Measurements from ENCODE around the gene ZNF343.
A peak's percentile ranks its signal among the peaks of the same experiment; 100 is the strongest.

ZNF343 gene

DNA sequence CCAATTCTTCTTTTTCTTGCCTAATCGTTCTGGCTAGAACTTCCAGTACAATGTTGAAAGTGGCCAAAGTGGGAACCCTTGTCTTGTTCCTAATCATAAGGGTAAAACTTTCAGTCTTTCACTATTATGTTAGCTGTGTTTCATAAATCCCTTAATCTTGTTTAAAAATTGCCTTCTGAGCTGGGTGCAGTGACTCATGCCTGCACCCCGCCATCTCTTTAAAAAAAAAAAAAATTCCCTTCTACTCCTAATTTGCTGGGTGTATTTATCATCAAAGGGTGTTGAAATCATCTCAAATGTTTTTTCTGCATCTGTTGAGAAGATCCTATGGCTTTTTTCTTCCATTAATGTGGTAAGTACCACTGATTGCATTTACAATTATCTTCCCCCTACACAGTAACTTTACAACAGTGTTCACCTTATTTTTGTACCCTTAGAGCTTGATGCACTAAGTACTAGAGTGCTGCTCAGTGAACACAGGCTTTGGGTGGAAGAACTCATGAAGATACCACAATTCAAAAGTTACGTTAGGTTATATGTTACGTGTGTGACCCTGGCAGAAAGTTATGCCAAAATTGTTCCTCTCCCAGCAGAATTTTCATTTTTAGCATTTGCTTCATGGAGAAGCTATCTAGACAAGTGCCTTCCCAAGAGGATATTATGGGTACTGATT lies 47.8 kb downstream of the ZNF343 start:
- WGBS: 100% methylated on average over 2 of the region's 4 CpGs
- Histone ChIP-seq H3K9me3 (ENCODE audit: control insufficient read depth, low read length) (no peaks in the 10 kb centered on the region), H3K27ac (ENCODE audit: low read length, poor library complexity, severe bottlenecking) (no peak overlapping the region), H3K18ac (ENCODE audit: low read depth in 1 of 2, low read length in 2 of 2) (no peak overlapping the region), H2BK120ac (ENCODE audit: low read depth, low read length) (no peak overlapping the region), H3K4me1 (ENCODE audit: control insufficient read depth, insufficient read depth, low read depth, low read length) (no peaks in the 10 kb centered on the region), H3K9ac (ENCODE audit: low read length) (no peak overlapping the region), H2BK15ac (ENCODE audit: low read depth, poor library complexity, severe bottlenecking) (no peak overlapping the region), H3K27me3 (ENCODE audit: control insufficient read depth in 1 of 2, insufficient read depth in 1 of 2, low read length in 2 of 2) (no peaks in the 10 kb centered on the region), H2BK12ac (ENCODE audit: low read length in 2 of 2) (no peak overlapping the region), H4K91ac (ENCODE audit: low read length) (no peak overlapping the region), H3K23ac (ENCODE audit: low read length in 2 of 2) (no peak overlapping the region), H2AFZ (ENCODE audit: low read depth, low read length) (no peak overlapping the region), H3K79me1 (replicated peaks; ENCODE audit: low read length, poor library complexity, severe bottlenecking) (peaks cover 24% of the 10 kb centered on the region), H3K4ac (ENCODE audit: low read depth in 1 of 2, low read length in 2 of 2) (no peak overlapping the region), H2AK5ac (ENCODE audit: low read length, severe bottlenecking) (no peak overlapping the region), H3K4me3 (ENCODE audit: insufficient read depth in 1 of 2, low read depth in 1 of 2, low read length in 2 of 2) (no peak overlapping the region), H3K14ac (ENCODE audit: low read length in 2 of 2) (no peak overlapping the region), H4K8ac (ENCODE audit: low read length) (no peak overlapping the region), H3K4me2 (ENCODE audit: low read length, poor library complexity, severe bottlenecking) (no peak overlapping the region), H3K36me3 (ENCODE audit: control insufficient read depth in 1 of 2, insufficient read depth in 2 of 2, low read depth in 1 of 2, low read length in 2 of 2) (peaks cover 34 to 83% of the 10 kb centered on the region in 2 experiments), H2BK5ac (ENCODE audit: low read depth, low read length, poor library complexity, severe bottlenecking) (no peak overlapping the region)
- no peak for DNase-seq

DNA sequence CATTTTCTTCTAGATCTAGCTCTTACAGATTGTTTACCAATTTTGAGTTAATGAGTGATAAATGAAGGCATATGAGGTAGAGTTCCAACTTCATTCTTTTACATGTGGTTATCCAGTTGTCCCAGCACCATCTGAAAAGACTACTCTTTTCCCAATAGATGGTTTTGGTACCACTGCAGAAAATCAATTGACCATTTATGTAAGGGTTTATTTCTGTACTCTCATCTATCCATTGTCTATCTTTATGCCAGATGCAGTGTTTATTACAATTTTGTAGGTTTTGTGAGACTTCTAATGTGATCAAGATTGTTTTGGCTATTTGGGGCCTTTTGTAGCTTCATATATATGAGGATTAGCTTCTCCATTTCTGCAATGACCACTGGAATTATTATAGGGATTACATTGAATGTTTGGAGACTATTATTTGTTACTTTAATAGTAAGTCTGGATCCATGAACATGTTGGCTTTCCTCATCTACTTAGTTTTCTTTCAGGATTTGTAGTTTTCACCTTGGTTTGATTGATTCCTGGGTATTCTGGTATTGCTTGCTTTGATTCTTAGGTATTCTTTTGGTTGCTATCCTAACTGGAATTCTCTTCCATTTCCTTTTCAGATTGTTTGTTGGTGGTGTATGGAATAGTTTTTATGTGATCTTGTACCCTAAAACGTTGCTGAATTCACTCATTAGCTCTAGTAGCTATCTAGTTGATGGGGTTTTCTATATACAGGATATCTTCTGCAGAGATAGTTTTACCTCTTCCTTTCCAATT lies 48.5 kb downstream of the ZNF343 start:
- WGBS: no CpG with 5 or more reads among the region's 1 CpG
- H4K8ac ChIP-seq (ENCODE audit: low read length): no peak overlapping the region
- no peak for DNase-seq
- H3K4me3 ChIP-seq (ENCODE audit: insufficient read depth in 1 of 2, low read depth in 1 of 2, low read length in 2 of 2): no peak overlapping the region
- H3K4me1 ChIP-seq (ENCODE audit: control insufficient read depth, insufficient read depth, low read depth, low read length): no peaks in the 10 kb centered on the region
- H2BK120ac ChIP-seq (ENCODE audit: low read depth, low read length): no peak overlapping the region
- H3K14ac ChIP-seq (ENCODE audit: low read length in 2 of 2): no peak overlapping the region
- H3K27me3 ChIP-seq (ENCODE audit: control insufficient read depth in 1 of 2, insufficient read depth in 1 of 2, low read length in 2 of 2): no peaks in the 10 kb centered on the region
- no peak overlapping the region for H3K4me2 ChIP-seq (ENCODE audit: low read length, poor library complexity, severe bottlenecking)
- H2BK5ac ChIP-seq (ENCODE audit: low read depth, low read length, poor library complexity, severe bottlenecking): no peak overlapping the region
- H3K4ac ChIP-seq (ENCODE audit: low read depth in 1 of 2, low read length in 2 of 2): no peak overlapping the region
- peaks cover 28 to 76% of the 10 kb centered on the region in 2 experiments for H3K36me3 ChIP-seq (ENCODE audit: control insufficient read depth in 1 of 2, insufficient read depth in 2 of 2, low read depth in 1 of 2, low read length in 2 of 2)
- H3K27ac ChIP-seq (ENCODE audit: low read length, poor library complexity, severe bottlenecking): no peak overlapping the region
- no peak overlapping the region for H3K18ac ChIP-seq (ENCODE audit: low read depth in 1 of 2, low read length in 2 of 2)
- no peak overlapping the region for H2AK5ac ChIP-seq (ENCODE audit: low read length, severe bottlenecking)
- H3K79me1 ChIP-seq (replicated peaks; ENCODE audit: low read length, poor library complexity, severe bottlenecking): peaks cover 22% of the 10 kb centered on the region
- no peak overlapping the region for H4K91ac ChIP-seq (ENCODE audit: low read length)
- no peak overlapping the region for H3K9ac ChIP-seq (ENCODE audit: low read length)
- no peak overlapping the region for H2BK15ac ChIP-seq (ENCODE audit: low read depth, poor library complexity, severe bottlenecking)
- H2AFZ ChIP-seq (ENCODE audit: low read depth, low read length): no peak overlapping the region
- no peak overlapping the region for H3K23ac ChIP-seq (ENCODE audit: low read length in 2 of 2)
- H3K9me3 ChIP-seq (ENCODE audit: control insufficient read depth, low read length): no peaks in the 10 kb centered on the region
- H2BK12ac ChIP-seq (ENCODE audit: low read length in 2 of 2): no peak overlapping the region

GRCh38 chr20:2458919-2459499 lies 49.7 kb downstream of the ZNF343 start:
- peaks cover 1% of the 10 kb centered on the region for H3K4me1 ChIP-seq (ENCODE audit: control insufficient read depth, insufficient read depth, low read depth, low read length)
- no peaks in the 10 kb centered on the region for H3K27me3 ChIP-seq (ENCODE audit: control insufficient read depth in 1 of 2, insufficient read depth in 1 of 2, low read length in 2 of 2)
- H2BK15ac ChIP-seq (ENCODE audit: low read depth, poor library complexity, severe bottlenecking): no peak overlapping the region
- no peak overlapping the region for H2AFZ ChIP-seq (ENCODE audit: low read depth, low read length)
- H3K18ac ChIP-seq (ENCODE audit: low read depth in 1 of 2, low read length in 2 of 2): no peak overlapping the region
- whole genome bisulfite sequencing: 100% methylated on average over 1 of the region's 3 CpGs
- H2BK5ac ChIP-seq (ENCODE audit: low read depth, low read length, poor library complexity, severe bottlenecking): no peak overlapping the region
- H2BK120ac ChIP-seq (ENCODE audit: low read depth, low read length): no peak overlapping the region
- no peak overlapping the region for H2BK12ac ChIP-seq (ENCODE audit: low read length in 2 of 2)
- no peaks in the 10 kb centered on the region for H3K9me3 ChIP-seq (ENCODE audit: control insufficient read depth, low read length)
- H3K14ac ChIP-seq (ENCODE audit: low read length in 2 of 2): no peak overlapping the region
- no peak overlapping the region for H3K27ac ChIP-seq (ENCODE audit: low read length, poor library complexity, severe bottlenecking)
- H3K4ac ChIP-seq (ENCODE audit: low read depth in 1 of 2, low read length in 2 of 2): no peak overlapping the region
- H3K4me3 ChIP-seq (ENCODE audit: insufficient read depth in 1 of 2, low read depth in 1 of 2, low read length in 2 of 2): no peak overlapping the region
- H4K91ac ChIP-seq (ENCODE audit: low read length): no peak overlapping the region
- H4K8ac ChIP-seq (ENCODE audit: low read length): no peak overlapping the region
- H3K36me3 ChIP-seq (ENCODE audit: control insufficient read depth in 1 of 2, insufficient read depth in 2 of 2, low read depth in 1 of 2, low read length in 2 of 2): peaks cover 28 to 65% of the 10 kb centered on the region in 2 experiments
- no peak overlapping the region for H3K9ac ChIP-seq (ENCODE audit: low read length)
- no peak overlapping the region for H2AK5ac ChIP-seq (ENCODE audit: low read length, severe bottlenecking)
- no peak for DNase-seq
- H3K23ac ChIP-seq (ENCODE audit: low read length in 2 of 2): no peak overlapping the region
- H3K79me1 ChIP-seq (replicated peaks; ENCODE audit: low read length, poor library complexity, severe bottlenecking): peaks cover 19% of the 10 kb centered on the region
- H3K4me2 ChIP-seq (ENCODE audit: low read length, poor library complexity, severe bottlenecking): no peak overlapping the region

DNA sequence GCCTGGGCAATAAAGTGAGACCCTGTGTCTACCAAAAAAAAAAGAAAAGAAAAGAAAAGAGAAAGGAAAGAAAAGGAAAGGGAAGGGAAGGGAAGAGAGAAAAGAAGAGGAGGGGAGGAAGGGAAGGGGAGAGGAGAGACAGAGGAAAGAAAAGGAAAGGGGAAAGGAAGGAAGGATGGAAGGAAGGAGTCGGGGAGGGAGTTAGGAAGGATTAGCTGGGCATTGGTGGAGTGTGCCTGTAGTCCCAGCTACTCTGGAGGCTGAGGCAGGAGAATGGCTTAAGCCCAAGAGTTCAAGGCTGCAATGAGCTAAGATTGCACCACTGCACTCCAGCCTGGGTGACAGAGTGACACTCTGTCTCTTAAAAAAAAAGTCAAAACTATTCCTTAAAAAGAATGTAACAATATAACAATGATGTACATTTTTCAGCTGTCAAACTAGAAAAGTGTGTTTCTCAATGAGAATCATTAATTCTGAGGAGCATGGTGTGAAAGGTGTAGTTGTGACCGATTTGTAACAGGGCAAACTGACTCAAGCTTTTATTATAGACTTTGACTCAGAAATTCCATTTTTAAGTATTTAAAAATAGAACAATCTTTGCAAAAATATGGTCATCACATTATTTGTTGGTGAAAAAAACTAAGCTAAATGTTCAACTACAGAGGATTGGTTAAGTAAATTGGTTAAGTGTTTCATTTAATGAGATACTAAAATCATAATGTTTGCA lies 52.8 kb downstream of the ZNF343 start:
- H3K9me3 ChIP-seq (ENCODE audit: control insufficient read depth, low read length): no peaks in the 10 kb centered on the region
- H4K8ac ChIP-seq (ENCODE audit: low read length): no peak overlapping the region
- H3K23ac ChIP-seq (ENCODE audit: low read length in 2 of 2): no peak overlapping the region
- DNase-seq: no peak
- no peak overlapping the region for H2AFZ ChIP-seq (ENCODE audit: low read depth, low read length)
- no peak overlapping the region for H3K4ac ChIP-seq (ENCODE audit: low read depth in 1 of 2, low read length in 2 of 2)
- H3K18ac ChIP-seq (ENCODE audit: low read depth in 1 of 2, low read length in 2 of 2): no peak overlapping the region
- H3K36me3 ChIP-seq (ENCODE audit: control insufficient read depth in 1 of 2, insufficient read depth in 2 of 2, low read depth in 1 of 2, low read length in 2 of 2): peaks cover 7 to 34% of the 10 kb centered on the region in 2 experiments
- no peaks in the 10 kb centered on the region for H3K79me1 ChIP-seq (replicated peaks; ENCODE audit: low read length, poor library complexity, severe bottlenecking)
- no peak overlapping the region for H2BK5ac ChIP-seq (ENCODE audit: low read depth, low read length, poor library complexity, severe bottlenecking)
- no peak overlapping the region for H3K4me2 ChIP-seq (ENCODE audit: low read length, poor library complexity, severe bottlenecking)
- no peak overlapping the region for H2BK15ac ChIP-seq (ENCODE audit: low read depth, poor library complexity, severe bottlenecking)
- H4K91ac ChIP-seq (ENCODE audit: low read length): no peak overlapping the region
- 100% methylated on average over 1 of the region's 2 CpGs for WGBS
- H2AK5ac ChIP-seq (ENCODE audit: low read length, severe bottlenecking): no peak overlapping the region
- H3K14ac ChIP-seq (ENCODE audit: low read length in 2 of 2): no peak overlapping the region
- H3K27ac ChIP-seq (ENCODE audit: low read length, poor library complexity, severe bottlenecking): no peak overlapping the region
- H3K4me1 ChIP-seq (ENCODE audit: control insufficient read depth, insufficient read depth, low read depth, low read length): peaks cover 1% of the 10 kb centered on the region
- no peak overlapping the region for H2BK120ac ChIP-seq (ENCODE audit: low read depth, low read length)
- peak overlapping the region; percentile 44 for H3K9ac ChIP-seq (ENCODE audit: low read length)
- H3K27me3 ChIP-seq (ENCODE audit: control insufficient read depth in 1 of 2, insufficient read depth in 1 of 2, low read length in 2 of 2): no peaks in the 10 kb centered on the region
- no peak overlapping the region for H3K4me3 ChIP-seq (ENCODE audit: insufficient read depth in 1 of 2, low read depth in 1 of 2, low read length in 2 of 2)
- H2BK12ac ChIP-seq (ENCODE audit: low read length in 2 of 2): no peak overlapping the region

Data from mesenchymal stem cell (in vitro differentiated cells and primary cell).